HL-60/S4 (cell line): ENCODE data around the gene COL4A4.
"Not testable (repeated sequence)": the region's sequence is repeated elsewhere in the genome, so short reads cannot be mapped to it uniquely, and the experiment has no call there.

Experiments used
- in situ Hi-C: fragments of 300-500 bp; cut with MboI; formaldehyde crosslinking; loops from 2 replicates; pipeline ENCODE4 v1.14.3; 2022; ENCODE audit warnings: low sequenced_read_pairs

Gene COL4A4

DNA sequence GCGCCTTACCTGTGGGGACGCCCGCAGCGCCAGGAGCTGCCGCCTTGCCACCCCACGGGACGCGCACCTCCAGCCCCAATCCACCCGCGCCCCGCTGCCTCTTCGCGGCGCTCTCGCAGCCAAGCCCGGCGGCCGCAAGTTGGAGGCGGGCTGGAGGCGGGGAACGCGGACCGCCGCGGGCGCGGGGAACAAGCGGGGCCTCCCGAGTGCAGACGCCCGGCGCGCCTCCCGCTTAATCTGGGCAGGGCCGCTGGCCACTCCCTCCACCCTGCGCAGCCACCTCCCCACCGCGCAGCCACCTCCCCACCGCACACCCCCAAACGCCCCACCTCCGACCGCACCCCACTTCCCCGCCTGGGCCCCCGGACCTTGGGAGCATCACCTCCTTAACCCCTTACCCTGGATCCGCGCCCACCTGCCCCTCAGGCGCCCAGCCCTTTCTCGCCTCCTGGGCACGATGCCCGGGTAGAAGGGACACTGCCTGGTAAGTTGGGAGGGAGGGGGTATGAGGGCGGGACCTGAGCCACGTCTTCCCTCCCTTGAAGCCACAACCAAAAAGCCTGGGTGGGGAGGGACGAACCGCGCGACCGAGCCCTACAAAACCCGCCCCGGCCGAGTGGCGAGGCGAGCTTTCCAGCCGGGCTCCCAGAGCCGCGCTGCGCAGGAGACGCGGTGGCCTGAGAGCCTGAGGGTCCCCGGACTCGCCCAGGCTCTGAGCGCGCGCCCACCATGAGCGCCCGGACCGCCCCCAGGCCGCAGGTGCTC is at the start of gene COL4A4, which contains the start of gene COL4A3:
TSS of gene COL4A4 (minus strand) at position 208 of the 765 bp plus-strand sequence. CDS start 16,722 bp downstream, outside the sequence.
TSS of gene COL4A3 (plus strand) at position 627 of the 765 bp plus-strand sequence. CDS start at position 730, 103 bp downstream.
- in situ Hi-C loops, result no loop called here

DNA sequence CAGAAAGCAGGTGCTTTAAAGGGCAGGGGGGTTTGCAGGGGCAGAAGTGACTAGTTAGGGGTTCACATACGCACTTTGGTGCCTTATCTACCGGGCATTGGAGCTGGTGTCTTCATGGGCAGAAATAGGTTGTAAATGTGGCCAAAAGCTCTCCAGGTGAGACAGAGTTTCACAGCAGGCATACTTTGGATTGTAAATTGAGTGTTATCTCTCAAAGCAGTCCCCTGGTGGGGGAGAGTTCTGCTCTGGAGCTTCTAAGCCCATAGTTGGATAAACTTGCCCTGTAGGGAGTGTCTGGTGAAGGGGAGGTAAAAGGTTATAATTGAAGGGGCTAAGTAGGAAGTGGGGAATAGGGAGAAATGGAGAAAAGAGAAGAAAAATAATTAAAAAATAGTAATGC is 43.6 kb upstream of the COL4A4 start:
- in situ Hi-C loops, result no loop called here

DNA sequence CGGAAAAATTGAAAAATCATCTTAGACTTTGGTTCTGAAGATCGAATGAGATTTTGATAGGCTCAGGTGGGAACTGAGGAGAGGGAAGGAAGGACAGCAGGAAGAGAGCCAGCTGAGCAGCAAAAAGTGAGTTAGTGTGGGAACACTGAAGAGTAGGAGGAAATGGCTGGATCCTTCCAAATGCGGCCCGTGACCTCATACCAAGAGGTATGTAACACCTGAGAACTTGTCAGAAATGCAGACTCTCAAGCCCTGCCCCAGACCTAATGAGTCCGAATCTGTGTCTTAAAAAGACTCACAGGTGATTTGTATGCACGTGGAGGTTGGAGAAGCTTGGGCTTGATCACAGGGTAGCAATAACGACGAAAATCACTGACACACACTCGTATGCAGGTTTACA is 42.4 kb upstream of the COL4A4 start:
- in situ Hi-C loops, result no loop called here

DNA sequence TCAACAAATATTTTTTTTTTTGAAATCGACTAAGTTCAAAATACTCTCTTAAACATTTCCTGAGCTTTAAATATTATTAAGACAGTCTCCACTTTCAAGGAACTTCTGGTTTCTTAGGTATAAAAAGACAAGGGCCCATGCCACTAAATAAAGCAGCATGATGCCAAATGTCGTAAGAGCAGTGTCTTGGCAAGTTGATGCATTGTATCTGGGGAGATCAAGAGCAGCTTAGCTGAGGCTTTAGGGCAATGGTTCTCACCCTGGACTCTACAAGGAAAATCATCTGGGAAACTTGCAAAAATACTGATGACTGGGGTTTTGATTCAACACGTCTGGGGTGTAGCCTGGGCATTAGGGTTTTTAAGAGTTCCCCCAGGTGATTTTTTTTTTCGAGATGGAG is 41.7 kb upstream of the COL4A4 start:
- in situ Hi-C loops, result no loop called here

DNA sequence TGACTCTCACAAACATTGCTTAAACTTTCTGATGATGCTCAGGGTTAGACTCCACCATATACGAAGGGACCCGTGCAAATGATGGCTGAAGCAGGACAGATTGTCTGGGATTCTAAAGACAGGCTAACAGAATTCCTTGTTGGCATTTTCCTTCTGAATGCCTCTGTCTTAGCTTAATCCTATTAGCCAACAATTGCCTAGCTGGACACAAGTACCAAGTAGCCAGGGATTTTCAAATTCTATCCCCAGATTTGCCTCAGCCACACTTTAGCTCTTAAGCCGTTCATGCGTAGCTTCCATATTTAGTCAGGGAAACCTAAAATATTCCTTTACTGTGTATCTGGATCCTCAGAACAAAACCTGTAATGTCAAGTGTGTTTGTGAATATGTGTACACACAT is 40.4 kb upstream of the COL4A4 start:
- in situ Hi-C loops, result no loop called here

DNA sequence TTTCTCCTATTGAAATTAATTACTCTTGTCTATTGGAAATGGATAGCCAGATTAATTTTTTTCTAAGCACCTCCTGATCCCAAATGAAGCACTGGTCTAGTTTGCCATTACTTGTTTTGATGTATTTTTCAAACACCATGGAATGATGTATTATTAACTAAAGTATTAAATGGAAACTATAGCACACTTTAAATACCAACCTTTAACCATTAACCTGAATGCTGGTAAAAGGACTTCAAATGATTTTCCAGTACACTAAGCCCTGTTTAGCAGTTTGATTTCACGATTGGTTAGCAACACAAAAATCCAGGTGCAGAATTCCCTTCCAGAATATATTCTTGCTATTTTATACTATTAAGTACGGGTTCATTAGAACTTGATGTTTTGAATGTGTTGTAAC is 37.8 kb upstream of the COL4A4 start:
- in situ Hi-C loops, result no loop called here

DNA sequence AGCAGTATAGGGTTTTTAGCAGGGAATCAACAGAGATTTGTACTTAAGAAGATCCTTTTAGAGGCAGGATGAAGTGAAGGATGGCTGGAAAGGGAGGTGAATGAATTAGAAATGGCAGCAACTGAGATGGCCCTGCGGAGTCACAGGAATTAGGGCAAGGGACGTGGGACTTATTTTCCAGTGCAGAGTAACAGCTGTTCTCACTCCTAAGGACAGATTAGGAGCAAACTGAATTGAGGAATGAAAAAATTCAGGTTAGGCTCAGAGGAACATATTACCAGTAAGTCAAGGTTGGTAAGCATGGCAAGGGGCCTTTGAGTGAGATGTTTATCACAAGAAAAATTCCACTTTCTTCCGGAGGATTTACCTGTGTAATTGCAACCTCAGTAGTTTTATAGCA is 34.9 kb upstream of the COL4A4 start:
- in situ Hi-C loops, result no loop called here

DNA sequence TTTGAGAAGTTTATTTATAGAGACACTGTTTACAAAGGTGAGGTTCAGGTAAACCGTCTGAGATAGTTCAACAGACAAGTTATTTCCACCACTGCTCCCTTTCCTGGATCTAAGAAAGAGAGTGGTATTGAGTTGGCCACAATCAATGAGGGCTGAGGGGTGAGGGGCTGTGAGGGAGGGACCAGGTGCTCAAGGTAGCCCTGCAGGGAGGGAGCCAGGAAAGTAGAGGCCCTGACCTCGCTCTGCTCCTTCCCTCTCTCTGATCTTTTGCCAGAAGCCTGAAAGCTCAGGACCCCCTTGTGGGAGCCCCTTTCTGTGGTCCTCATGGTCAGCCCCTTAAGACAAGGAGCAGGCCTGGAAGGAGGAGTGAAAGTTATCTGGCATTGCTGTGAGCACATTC is 30.2 kb upstream of the COL4A4 start:
- in situ Hi-C loops, result no loop called here

DNA sequence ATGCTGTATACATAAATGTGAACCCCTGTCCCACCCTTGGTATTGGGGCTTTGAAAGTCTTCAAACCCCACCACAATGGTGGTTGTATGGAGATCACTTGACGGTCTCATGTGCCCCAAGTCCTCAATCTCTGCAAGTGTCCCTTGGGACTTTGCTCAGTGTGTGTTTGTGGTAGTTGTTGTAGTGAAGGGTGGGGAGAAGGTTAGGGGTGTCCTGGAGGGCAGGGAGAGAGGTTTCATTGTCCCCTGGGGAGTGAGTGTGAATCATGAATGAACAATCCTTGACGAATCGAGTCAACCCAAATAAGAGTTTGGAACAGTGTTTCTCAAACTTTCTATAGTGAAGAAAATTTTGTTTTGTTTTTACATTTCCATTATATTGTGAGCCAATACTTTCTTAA is 28.5 kb upstream of the COL4A4 start:
- in situ Hi-C loops, result no loop called here

DNA sequence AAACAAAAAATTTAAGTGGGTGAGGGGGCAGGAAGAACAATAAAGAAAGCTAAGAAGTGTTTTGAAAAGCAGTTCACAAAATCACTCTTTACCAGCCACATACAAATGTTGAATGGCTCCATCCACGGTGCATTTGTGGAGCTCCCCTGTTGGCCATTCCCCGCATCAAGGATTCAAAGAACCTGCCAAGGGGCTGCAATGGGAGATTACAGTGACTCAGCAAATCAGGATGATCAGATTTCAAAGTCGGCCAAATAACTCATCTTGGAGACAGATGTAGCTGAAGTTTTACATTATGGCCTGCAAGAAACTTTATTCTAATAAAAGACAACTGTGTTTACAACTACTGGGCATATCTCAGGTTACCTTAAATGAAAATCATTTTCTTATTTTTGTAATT is 27.4 kb upstream of the COL4A4 start:
- in situ Hi-C loops, result no loop called here

DNA sequence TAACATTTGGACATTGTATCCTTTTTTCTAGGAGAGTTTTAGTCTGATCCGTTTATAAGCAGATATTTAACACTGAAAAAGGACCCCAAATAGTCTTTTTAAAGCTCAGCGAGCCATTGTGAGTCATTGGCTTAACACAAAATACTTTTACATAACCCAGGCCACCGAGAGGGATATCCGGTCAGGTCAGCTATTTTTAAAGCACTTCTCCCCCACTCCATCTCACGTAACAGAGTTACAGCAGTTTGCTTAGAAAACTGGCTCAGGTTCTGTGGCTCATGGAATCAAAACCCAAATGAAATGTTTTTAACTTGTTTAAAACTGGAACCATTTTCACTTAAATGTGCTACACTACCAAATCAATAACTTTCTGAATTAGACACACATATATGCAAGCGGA is 24.3 kb upstream of the COL4A4 start:
- in situ Hi-C loops, result no loop called here

DNA sequence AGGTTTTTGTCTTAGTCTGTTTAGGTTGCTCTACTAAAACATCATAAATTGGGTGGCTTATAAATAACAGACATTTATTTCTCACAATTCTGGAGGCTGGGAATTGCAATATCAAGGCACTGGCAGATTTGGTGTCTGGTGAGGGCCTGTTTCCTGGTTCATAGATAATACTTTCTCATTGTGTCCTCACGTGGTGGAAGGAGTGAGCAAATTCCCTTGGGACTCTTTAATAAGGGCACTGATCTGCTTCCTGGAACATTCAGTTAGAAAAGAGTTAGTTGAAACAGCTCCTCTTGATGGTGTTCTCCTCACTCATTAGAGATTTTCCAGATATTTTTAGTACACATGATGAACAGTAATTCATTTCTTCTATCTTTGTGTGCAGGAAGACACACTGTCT is 22.7 kb upstream of the COL4A4 start:
- in situ Hi-C loops, result no loop called here

DNA sequence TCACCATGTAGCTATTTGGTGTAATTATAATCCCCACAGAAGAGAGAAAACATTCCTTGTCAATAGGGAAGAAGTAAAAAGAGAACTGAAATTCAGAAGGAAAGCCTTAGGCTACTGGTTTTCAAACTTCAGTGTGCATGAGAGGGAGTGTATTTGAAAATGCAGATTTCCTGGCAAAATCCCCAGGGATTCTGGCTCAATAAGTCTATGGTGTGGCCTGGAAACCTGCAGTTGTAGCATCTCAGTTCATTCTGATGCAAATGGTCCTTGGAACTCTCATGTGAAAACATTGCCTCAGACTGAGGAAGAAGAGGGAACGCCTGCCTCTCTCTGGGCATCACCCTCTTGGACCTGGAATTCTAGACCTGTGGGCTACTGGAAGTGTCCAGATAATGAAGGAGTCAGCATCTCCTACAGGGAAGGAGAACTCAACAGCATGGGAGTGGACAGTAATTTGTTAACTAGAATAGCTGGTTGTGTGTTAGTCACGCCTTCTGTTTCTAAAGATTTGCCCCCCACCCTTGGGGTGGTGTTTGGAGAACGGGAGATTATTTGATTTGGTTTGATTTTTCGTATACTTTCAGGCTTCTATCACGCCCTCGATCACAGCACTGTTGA is 21.7 kb upstream of the COL4A4 start:
- in situ Hi-C loops, result no loop called here

DNA sequence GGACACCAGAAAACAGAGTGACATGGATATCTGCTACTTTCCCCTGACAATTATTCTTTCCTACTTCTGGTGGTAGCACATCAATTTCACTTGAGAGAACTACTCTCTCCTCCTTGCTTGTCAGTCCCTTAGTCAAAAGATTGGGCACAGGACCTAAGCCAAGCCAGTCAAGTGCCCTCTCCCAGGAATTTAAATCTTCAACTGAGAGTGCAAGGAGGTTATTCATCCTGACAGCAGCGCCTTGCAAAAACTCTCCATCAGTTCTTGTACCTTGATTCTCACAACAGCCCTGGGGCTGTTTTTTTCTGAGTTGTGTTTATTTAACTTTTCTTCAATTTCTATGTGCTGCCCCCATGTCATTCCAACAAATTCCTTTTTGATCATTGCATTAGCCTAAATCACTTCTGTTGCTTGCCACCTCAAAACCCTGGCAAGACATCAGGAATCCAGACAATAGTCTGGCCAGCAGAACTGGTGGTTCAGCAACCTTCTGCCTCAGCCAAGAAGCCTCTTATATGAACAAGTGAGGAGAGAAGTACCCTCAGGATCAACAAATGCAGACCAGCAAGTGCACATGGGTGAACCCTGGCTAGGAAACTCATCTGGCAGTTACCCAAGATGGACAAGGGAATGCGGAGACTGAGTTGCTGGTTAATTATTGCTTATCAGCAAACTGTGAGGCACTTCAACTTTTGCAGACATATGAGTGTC is 19.8 kb upstream of the COL4A4 start:
- in situ Hi-C loops, result no loop called here

DNA sequence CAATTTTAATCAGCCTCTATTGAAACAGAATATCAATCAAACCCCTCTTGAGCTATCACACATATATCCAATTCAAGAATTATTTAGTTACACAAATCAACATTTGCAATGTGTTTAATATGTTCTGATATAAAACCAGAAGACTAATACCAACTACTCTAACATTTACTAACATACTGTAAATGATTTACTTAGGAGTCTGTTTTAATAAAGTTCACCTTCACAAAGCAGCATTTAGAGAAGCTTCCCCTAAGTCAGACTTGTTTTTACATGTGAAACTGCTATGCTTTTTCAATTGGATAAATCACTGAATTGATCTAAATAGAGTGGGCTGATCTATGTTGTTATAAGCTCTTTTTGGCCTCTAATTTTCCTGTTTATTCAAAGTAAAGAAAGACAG is 18.8 kb upstream of the COL4A4 start:
- in situ Hi-C loops, result no loop called here

DNA sequence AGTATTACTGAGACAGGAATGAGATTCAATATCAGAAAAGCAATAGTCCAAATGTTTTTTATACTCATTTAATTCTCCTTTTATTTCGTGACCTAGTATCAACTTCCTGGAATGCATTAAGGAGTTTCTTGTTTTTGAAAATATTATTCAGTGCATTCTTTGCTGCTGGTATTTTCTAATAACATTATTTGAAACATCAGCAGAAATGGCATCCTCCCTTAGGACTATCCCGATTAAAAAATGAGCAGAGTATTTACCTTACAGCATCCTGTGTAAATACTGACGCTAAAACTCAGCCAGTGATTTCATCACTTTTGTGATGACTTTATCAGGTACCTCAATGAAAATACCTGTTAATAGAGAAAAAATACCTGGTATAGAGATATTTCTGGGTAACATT is 16.8 kb upstream of the COL4A4 start:
- in situ Hi-C loops, result no loop called here

DNA sequence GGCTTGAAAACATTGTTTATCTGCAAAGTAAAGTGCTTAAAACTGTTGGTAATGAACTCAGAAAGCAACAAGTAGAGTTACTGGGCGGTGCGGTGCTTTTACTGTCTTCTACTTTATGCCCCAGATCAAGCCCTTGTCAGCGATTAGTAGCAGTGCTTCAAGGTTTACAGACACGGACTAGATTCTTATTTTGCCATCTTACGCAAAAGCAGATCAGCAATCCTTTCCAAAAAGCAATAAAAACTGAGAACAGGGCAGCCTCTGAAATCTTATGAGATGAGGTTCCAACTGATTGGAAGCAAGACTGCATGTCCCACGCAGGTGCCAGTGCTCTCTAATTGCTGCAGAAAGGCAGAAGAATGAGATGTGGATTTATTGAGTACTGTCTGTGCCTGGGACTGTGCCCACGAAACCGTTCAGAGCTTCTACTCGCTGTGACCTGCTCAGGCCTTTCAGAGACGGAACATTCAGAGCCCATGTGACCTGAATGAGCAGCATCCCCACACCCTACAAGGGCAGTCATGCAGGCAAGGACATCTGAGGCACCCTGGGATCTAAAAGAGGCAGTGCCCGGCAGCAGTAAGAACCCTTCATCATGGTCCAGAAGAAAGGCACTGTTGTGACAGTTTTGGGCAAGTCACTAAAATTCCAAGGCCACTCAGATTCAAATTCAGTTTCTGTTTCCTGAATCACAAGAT is 16.1 kb upstream of the COL4A4 start:
- in situ Hi-C loops, result no loop called here

DNA sequence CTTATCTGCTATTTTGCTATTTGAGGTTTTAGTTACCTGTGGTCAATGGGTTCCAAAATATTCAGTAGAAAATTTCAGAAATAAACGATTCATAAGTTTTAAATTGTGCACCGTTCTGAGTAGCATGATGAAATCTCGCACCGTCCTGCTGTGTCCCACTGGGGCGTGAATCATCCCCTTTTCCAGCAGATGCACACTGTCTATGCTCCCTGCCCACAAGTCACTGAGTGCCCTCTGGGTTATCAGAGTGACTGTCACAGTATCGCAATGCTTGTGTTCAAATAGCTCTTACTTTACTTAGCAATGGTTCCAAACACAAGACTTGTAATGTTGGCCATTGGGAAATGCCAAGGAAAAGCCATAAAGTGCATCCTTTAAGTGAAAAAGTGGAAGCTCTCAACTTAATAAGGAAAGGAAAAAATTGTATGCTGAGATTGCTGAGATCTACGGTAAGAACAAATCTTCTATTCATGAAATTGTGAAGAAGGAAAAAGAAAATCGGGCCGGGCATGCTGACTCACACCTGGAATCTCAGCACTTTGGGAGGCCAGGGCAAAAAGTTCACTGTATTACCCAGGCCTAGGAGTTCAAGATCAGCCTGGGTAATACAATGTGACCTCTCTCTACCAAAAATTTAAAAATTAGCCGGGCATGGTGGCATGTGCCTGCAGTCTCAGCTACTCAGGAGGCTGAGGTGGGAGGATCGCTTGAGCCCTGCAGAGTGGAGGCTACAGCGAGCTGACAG is 13.8 kb upstream of the COL4A4 start:
- in situ Hi-C loops, result no loop called here

DNA sequence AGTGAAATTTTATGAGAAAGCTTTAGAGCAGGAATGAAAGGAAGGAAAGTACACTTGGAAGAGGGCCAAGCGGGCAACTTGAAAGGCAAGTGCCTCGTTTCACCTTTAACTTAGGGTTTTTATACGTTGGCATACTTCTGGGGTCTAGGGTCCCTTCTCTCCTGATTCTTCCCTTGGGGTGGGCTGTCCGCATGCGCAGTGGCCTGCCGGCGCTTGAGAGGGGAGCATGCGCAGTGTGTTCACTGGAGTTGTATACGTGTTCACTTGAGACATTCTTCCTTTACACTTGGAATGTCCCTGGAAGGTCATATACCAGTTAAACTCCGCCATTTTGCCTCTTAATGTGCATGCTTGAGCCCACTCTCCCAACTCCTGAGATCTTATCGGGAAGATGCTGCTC is 7.8 kb upstream of the COL4A4 start:
- in situ Hi-C loops, result not testable (repeated sequence)

DNA sequence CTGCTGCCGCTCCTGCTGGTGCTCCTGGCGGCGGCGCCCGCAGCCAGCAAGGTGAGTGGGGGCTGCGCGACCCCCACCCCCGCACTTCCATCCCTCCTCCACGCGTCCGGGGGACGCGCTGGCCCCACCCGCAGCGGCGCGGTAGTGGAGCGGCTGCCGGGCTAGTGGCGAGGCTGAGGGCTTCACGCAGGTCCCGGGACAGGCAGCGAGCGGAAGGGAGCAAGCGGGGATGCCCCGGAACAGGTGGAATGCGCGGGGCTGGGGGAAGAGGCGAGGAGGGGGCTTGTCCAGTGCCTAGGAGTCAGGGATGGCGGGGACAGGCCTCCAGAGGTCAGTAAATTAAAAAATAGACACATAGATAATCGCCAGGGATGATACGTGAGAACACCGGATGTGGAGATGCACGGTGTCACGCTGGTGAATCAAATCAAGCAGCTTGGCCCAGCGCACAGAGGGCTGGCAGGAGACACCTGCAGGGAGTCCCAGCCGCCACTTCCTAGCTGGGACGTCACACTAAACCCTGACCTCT is 822 bp upstream of the COL4A4 start:
- in situ Hi-C loops, result no loop called here
